SK-N-MC (cell line): ENCODE measurements around the gene GPR176.

ENCODE experiments used
- DNase-seq: peaks from one replicate; pipeline ENCODE4 v3.0.0-alpha.2; 2011; ENCODE audit warnings: low read depth, low spot score
- H3K27ac ChIP-seq: fragments of 200-600 bp; sonication (generic); 2 replicates; pipeline ENCODE4 v1.5.1; 2016; ENCODE audit warnings: mixed run types
- H3K36me3 ChIP-seq: fragments of 200-600 bp; sonication (generic); 2 replicates; pipeline ENCODE4 v1.6.1; 2017; ENCODE audit warnings: antibody characterized with exemption, low read length, mixed read lengths; ENCODE audit not compliant: insufficient read depth
- H3K4me3 ChIP-seq: fragments of 200-600 bp; sonication (generic); 2 replicates; pipeline ENCODE4 v1.5.1; 2016
- H3K9ac ChIP-seq: fragments of 200-600 bp; sonication (generic); 2 replicates; pipeline ENCODE4 v1.8.0; 2017; ENCODE audit warnings: mixed run types, mixed read lengths; ENCODE audit not compliant: insufficient read length
- H3K9me3 ChIP-seq: fragments of 200-600 bp; sonication (generic); 2 replicates; pipeline ENCODE4 v1.6.1; 2017; ENCODE audit warnings: low read depth, mild to moderate bottlenecking, antibody characterized with exemption, low read length, moderate library complexity, mixed read lengths
- EZH2 ChIP-seq: fragments of 200-600 bp; sonication (generic); IDR thresholded peaks from one replicate; pipeline ENCODE4 v1.6.1; 2017; ENCODE audit warnings: antibody characterized with exemption
- FOXP2 ChIP-seq: optimal IDR thresholded peaks from 2 replicates; pipeline ENCODE3; 2011; ENCODE audit warnings: mild to moderate bottlenecking, moderate library complexity; ENCODE audit not compliant: insufficient read depth; ENCODE audit errors: extremely low read length, control extremely low read depth
- POLR2AphosphoS5 ChIP-seq: IDR thresholded peaks from 2 replicates; pipeline ENCODE4 v1.6.1; 2012; ENCODE audit warnings: mild to moderate bottlenecking, low read depth, low read length, borderline replicate concordance

Gene GPR176

DNA sequence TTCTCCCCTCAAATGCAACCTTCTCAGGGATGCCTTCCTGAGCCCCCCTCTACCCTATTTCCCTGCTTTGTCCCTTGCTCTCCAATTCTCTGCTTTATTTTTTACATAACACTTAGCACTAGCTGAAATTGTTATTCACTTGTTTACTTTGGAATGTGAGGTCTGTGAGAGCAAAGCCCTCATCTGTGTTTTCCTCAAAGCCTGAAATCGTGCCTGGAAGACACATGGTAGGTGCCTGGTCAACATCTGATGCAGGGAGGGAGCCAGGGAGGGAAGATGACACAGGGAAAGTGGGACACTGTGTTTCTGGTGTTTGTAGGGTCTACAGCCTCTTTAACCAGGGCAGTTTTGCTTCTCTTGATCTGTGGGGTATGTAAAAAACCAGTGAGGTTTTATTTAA is 37.4 kb upstream of the GPR176 start:
- Histone ChIP-seq H3K4me3 (no peak overlapping the region), H3K9ac (no peak overlapping the region), H3K27ac (no peak overlapping the region), H3K9me3 (no peaks in the 10 kb centered on the region), H3K36me3 (peaks cover 86% of the 10 kb centered on the region)
- no peak for TF ChIP-seq EZH2
- TF ChIP-seq FOXP2 = no peak
- TF ChIP-seq POLR2AphosphoS5 = no peak
- no peak for DNase-seq

DNA sequence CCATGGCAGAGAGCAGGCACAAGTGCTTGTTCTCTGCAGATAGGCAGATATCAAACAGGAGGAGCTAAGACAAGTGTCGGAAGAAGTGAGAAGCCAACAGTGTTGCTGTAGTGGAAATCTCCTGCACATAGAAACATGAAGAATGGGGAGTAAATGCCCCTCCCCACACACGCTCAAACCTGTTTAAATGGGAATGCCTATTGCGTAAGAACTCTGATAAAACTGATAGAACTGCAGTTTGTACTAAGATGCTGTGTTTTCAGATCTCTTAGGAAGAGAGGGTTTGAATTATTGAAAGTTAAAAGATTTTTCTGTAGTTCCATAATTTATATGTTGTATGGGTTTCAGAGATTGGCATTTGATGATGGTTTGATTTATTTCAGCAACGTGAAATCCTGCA is 33.5 kb upstream of the GPR176 start:
- H3K27ac ChIP-seq = no peak overlapping the region
- H3K9ac ChIP-seq = no peak overlapping the region
- no peak for TF ChIP-seq POLR2AphosphoS5
- TF ChIP-seq FOXP2 = no peak
- no peak for TF ChIP-seq EZH2
- H3K9me3 ChIP-seq = no peaks in the 10 kb centered on the region
- no peak for DNase-seq
- H3K4me3 ChIP-seq = no peak overlapping the region
- H3K36me3 ChIP-seq = peaks cover 79% of the 10 kb centered on the region

DNA sequence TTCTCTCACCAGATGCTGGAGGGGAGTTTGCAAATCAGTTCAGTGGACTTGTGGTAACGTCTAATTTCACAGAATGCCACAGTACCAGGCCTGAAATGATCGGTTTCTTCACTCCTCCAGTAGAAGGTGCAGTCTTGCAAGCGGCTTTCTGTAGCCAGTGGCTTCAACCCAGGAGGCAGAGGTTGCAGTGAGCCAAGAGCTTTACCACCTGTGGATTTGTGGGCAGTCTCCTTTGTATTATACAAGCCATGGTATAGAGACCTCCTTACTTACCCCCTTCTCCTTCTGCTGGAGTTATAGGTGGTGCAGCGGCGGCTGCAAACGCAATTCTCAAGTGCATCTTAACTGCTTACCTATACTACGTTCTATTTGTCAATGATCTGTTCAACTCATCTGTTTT is 31.5 kb upstream of the GPR176 start:
- TF ChIP-seq EZH2 = no peak
- no peak for TF ChIP-seq POLR2AphosphoS5
- TF ChIP-seq FOXP2 = no peak
- Histone ChIP-seq H3K36me3 (peaks cover 70% of the 10 kb centered on the region), H3K27ac (no peak overlapping the region), H3K9me3 (no peaks in the 10 kb centered on the region), H3K4me3 (no peak overlapping the region), H3K9ac (no peak overlapping the region)
- DNase-seq = no peak

DNA sequence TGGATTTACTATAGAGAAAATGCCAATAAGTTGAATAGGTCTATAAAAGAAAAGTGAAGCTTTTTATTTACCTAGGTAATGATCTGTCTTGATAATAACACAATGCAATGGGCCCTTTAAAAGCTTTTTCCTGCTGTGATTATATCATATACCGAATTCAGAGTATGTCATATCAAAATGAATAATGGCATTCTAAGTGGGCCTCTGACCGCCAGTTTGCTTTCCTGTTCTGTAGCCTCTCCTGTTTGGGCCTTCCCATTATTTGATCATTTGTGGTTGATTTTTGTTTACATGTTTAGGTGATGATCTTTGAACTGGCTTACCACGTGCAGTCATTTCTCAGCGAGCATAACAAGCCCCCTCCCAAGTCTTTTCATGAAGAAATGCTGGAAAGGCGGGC is 28.8 kb upstream of the GPR176 start:
- H3K9me3 ChIP-seq = peaks cover 8% of the 10 kb centered on the region; the same call in 1 of the 2 replicates
- H3K4me3 ChIP-seq = no peak overlapping the region
- H3K27ac ChIP-seq = no peak overlapping the region; the same call in 1 of the 2 replicates
- TF ChIP-seq FOXP2 (no peak), EZH2 (no peak), POLR2AphosphoS5 (no peak)
- DNase-seq = no peak
- H3K36me3 ChIP-seq = peaks cover 71% of the 10 kb centered on the region
- no peak overlapping the region for H3K9ac ChIP-seq

DNA sequence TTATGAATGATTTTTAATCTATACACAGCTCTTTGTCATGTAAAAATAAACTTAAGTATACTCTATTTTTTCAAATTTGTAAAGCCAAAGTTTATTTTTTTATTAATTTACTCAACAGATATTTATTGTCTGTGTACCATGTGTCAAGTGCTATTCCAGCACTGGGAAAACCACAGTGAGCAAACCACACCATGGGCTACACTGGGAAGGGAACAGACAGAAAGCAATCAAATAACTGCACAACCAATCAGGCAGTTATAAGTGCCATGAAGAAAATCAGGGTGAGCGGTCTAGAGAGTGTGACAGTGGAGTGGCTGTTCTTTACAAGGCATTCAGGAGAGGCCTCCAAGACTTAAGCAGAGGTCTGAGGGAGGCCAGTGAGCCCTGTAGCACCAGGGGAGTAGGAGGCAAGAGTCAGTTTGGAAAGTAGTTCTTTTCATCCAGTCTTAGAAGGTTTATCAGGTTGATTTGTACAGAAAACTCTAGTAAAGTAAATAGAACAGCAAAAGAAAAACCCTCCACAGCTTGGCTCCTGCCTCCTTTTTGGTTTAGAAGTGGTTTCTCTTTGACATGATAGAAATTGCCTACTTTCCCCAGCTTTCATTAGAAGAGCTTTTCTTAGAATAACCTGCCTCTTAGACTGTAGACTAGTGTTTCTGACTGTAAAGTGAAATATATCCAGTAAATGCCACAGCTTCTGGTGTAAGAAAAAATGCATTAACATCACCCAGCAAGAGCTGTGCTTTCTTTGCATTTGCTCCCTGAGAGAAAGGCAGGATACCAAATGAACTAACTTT is 27.5 kb upstream of the GPR176 start:
- Histone ChIP-seq H3K9ac (no peak overlapping the region), H3K4me3 (no peak overlapping the region), H3K36me3 (peaks cover 72% of the 10 kb centered on the region), H3K27ac (no peak overlapping the region; the same call in 1 of the 2 replicates), H3K9me3 (peaks cover 8% of the 10 kb centered on the region; the same call in 1 of the 2 replicates)
- no peak for DNase-seq
- TF ChIP-seq FOXP2 = no peak
- no peak for TF ChIP-seq POLR2AphosphoS5
- no peak for TF ChIP-seq EZH2

DNA sequence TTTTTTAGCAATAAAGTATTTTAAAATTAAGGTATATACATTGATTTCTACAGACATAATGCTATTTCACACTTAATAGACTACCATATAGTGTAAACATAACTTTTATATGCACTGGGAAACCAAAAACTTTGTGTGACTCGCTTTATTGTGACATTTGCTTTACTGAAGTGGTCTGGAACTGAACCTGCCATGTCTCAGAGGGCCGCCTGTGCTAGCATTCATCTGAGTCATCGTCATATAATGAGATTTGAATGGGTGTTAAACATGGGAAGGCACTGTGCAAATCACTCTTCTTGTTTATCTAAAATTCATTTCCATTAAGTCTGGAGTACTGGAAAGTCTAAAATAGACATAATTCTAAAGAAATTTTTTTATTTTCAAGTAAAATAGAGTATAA is 26.8 kb upstream of the GPR176 start:
- Histone ChIP-seq H3K36me3 (peaks cover 74% of the 10 kb centered on the region), H3K9me3 (peaks cover 8% of the 10 kb centered on the region; the same call in 1 of the 2 replicates), H3K27ac (no peak overlapping the region), H3K9ac (no peak overlapping the region), H3K4me3 (no peak overlapping the region)
- no peak for DNase-seq
- TF ChIP-seq POLR2AphosphoS5 (no peak), FOXP2 (no peak), EZH2 (no peak)

DNA sequence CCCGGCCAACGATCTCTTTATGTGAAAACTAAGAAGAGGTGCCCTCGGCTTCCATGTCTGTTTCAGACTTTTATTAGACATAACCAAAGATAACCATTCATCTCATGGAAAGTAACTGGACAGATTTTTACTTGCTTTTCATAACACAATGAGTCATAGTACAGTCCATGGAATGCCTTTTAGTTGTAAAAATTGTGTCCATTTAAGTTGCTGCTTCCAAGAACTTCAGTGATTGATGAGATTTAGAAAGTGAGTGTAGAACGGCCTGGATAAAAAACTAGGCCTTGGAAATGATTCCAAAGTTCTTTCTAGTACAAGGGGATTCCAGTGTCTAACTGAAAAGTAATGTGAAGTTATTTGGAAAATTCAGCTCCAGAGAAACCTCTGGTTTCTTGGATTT is 24.7 kb upstream of the GPR176 start:
- Histone ChIP-seq H3K4me3 (no peak overlapping the region), H3K9ac (no peak overlapping the region), H3K9me3 (peaks cover 8% of the 10 kb centered on the region; the same call in 1 of the 2 replicates), H3K27ac (no peak overlapping the region), H3K36me3 (peaks cover 76% of the 10 kb centered on the region)
- TF ChIP-seq POLR2AphosphoS5 = no peak
- DNase-seq = no peak

DNA sequence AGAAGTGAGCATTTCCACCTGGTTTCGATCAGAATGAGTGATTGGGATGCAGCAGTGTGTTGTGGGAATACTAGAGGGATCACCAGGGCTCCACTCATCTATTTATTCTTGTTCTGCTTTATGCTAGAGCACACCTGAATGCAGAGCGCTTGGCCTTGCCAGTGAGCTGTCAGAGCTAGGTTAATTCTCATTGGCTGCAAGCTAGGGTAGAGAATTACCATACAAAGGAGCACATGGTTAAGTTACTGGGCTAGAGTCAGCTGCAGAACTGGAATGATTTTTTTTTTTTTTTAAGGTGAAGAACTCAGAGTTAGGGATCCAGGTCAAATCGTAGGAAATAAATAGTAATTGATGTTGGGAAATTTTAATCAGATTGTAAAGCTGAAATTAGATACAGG is 22.7 kb upstream of the GPR176 start:
- H3K36me3 ChIP-seq = peaks cover 70% of the 10 kb centered on the region
- H3K9ac ChIP-seq = no peak overlapping the region
- H3K27ac ChIP-seq = peak overlapping the region; percentile 80

More for the DNA sequence above, 22.7 kb upstream of the GPR176 start:
- no peak for DNase-seq
- Histone ChIP-seq H3K4me3 (peak overlapping the region; percentile 18; the same call in 1 of the 2 replicates), H3K9me3 (peaks cover 8% of the 10 kb centered on the region; the same call in 1 of the 2 replicates)
- TF ChIP-seq FOXP2 (no peak), EZH2 (no peak), POLR2AphosphoS5 (no peak)
